ENCODE measurements around the gene CLN6.
"Not testable (repeated sequence)": the region's sequence is repeated elsewhere in the genome, so short reads cannot be mapped to it uniquely, and the experiment has no call there.

The CLN6 gene

DNA sequence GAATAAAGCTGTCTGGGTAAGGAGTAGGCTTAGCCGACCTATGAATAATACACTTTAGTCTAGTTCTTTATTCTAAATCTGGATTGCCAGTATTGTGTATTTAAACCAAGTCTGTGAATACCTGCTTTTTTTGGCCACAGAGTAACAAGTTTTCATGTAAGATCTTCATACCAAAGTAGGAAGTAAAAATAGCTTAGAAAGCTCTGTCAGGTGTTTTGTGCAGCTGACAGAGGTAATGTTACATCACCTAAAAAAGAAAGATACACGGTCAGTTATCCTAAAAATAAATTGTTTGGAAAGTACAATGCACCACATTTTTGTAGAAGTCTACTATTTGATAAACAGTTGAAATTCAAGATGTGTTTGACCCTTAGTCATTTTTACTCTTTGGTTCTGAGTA lies 40.9 kb downstream of the CLN6 start:
- no peak for DNase-seq

GRCh38 chr15:68187559-68187958 lies 42.0 kb downstream of the CLN6 start:
- peak; percentile 78 for DNase-seq

- DNase-seq: peak; percentile 69
These were observed 42.7 kb downstream of the CLN6 start for GRCh38 chr15:68186671-68187397.

- DNase-seq: no peak
These were observed 44.7 kb downstream of the CLN6 start for GRCh38 chr15:68184616-68185480.

GRCh38 chr15:68183616-68184315 lies 45.8 kb downstream of the CLN6 start:
- DNase-seq: peak; percentile 42

DNA sequence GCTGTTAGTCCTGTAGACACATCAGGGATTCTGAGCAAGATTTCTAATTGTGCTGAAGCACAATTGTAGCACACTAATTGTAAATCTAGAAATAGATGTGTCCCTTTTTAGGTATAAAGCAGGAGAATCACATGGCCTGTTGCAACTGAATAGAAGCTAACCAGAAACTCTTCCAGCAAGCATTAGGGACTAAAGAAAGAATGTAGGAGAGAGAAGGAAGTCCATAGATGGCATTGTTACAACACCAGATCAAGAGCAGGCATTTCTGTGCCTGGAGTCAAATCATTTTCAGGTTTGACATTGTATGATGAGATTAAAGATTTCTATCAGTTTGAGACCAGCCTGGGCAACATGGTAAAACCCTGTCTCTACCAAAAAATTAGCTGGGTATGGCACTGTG lies 51.8 kb downstream of the CLN6 start:
- DNase-seq: peak; percentile 22

DNA sequence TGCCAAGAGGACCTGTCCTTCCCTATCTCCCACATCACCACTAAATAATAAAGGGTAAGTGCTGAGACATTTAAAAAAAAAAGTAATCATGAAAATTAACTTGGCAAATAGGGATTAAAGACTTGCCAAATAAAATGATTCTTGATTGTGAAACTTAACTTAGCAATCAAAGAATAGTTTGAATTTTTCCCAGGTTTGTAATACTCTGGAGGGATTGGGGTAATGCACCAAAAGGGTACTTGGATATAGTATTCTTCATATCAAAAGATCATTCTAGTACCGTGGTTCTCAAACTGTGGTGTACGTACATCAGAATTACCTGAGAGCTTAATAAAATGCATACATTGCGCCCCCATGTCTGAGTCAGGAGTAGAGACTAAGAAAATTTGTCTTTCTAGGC lies 52.9 kb downstream of the CLN6 start:
- peak; percentile 18 for DNase-seq

GRCh38 chr15:68175526-68175925 lies 54.0 kb downstream of the CLN6 start:
- DNase-seq: no peak

GRCh38 chr15:68173119-68173518 lies 56.4 kb downstream of the CLN6 start:
- no peak for DNase-seq

DNA sequence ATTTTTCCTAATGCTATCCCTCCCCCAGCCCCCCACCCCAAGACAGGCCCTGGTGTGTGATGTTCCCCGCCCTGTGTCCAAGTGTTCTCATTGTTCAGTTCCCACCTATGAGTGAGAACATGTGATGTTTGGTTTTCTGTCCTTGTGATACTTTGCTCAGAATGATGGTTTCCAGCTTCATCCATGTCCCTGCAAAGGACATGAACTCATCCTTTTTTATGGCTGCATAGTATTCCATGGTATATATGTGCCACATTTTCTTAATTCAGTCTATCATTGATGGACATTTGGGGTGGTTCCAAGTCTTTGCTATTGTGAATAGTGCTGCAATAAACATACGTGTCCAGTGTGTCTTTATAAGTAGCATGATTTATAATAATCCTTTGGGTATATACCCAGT lies 57.5 kb downstream of the CLN6 start:
- not testable (repeated sequence) for DNase-seq

DNA sequence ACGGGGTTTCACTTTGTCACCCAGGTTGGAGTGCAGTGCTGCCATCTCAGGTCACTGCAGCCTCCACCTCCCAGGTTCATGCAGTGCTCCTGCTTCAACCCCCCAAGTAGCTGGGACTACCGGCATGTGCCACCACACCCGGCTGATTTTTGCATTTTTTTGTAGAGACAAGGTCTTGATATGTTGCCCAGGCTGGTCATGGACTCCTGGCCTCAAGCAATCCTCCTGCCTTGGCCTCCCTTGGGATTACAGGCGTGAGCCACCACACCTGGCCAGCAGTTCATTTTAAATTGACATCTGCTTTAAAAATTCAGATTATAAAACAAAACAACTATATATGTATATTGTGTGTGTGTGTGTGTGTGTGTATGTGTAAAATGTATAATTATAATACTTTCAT lies 62.7 kb downstream of the CLN6 start:
- DNase-seq: no peak

DNA sequence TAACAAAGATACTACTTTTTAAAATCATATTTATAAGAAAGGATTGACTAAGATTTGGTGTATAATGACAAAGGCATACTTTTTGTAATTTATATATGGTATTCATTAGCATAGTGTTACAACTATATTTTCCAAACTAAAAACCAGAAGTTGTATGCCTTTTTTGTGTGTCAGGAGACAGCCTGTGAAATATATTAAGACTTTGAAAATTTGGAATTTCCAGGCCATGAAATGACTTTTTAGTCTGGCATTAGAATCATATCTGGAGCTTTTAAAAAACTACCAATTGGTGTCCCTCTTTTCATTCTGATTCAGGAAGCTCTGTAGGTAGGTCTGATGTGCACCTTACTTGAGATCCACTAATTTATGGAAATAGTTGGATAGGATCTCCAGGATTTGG lies 66.3 kb downstream of the CLN6 start:
- no peak for DNase-seq

DNA sequence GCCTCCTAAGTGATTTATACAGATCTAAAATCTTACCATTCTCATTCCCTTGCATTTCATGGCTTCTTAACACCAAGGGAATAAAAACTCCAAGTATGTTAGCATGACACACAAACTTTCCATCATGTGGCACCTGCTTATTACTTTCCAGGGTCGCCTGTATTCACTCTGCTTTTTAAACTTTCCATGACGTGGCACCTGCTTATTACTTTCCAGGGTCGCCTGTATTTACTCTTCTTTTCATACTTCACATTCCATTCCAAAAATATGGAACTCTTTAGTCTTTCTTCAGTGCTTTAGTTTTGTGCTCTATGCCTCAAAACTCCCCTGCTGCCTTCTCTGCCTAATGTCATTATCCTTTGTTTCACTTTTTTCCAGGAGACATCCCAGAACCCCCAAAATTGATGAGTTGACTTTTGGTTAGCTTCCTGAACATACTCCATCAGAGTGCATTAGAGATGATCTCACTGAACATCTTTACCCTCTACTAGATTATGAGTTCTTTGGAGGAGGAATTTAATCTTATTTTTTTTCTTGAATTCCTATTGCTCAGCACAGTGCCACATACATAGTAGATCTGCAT lies 71.4 kb downstream of the CLN6 start:
- peak; percentile 16 for DNase-seq

DNA sequence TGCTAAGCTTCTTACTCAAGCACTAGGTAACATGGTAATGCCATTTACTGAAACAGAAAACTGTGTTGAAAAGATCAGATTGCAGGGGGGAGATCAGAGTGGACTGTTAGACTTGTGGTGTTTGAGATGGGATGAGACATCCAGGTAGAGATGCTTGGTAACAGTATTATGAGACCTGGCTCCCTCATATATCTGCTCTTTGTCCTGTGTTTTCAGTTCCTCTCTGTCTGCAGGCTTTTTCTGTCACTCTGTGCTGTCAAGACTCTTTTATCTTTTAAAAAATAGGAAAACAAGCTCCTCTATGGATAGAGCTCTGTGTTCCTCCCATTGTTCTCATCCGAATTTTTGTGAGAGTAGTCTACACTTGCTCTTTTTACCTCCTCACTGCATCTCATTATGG lies 72.5 kb downstream of the CLN6 start:
- DNase-seq: no peak

All from fibroblast of skin of abdomen (primary cell).